Stimulated activated CD4-positive, alpha-beta T cell treated with anti-CD3 and anti-CD28 coated beads, Interleukin-4, amount 100 ng/mL, for 1 hour (primary cell): Measurements from ENCODE around the gene TCEAL5.
"Not testable (repeated sequence)": the region's sequence is repeated elsewhere in the genome, so short reads cannot be mapped to it uniquely, and the experiment has no call there.

Experiments
- DNase-seq: peaks from one replicate; pipeline ENCODE4 v3.0.0-alpha.2; 2020

The TCEAL5 gene

GRCh38 chrX:103225918-103226317 is 50.6 kb downstream of the TCEAL5 start:
- not testable (repeated sequence) for DNase-seq
